ENCODE measurements around the gene OR1K1.

DNA sequence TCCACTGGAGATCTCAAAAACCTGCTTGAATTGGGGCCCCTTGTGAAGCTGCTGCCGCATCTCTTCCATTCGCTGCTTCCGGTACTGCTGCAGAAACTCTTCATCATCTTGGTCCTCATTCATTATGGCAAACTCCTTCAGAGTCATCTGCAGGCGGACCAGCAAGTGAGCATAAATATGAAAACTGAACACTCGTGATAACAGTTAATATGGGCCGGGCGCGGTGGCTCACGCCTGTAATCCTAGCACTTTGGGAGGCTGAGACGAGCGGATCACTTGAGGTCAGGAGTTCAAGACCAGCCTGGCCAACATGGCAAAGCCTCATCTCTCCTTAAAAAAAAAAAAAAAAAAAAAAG is 20.5 kb downstream of the OR1K1 start:
- TF ChIP-seq POLR2A (IDR thresholded peaks at IDR 0.05): no peak
- no peak for TF ChIP-seq POLR2AphosphoS5 (IDR thresholded peaks at IDR 0.05)
- TF ChIP-seq, protein P1, sequence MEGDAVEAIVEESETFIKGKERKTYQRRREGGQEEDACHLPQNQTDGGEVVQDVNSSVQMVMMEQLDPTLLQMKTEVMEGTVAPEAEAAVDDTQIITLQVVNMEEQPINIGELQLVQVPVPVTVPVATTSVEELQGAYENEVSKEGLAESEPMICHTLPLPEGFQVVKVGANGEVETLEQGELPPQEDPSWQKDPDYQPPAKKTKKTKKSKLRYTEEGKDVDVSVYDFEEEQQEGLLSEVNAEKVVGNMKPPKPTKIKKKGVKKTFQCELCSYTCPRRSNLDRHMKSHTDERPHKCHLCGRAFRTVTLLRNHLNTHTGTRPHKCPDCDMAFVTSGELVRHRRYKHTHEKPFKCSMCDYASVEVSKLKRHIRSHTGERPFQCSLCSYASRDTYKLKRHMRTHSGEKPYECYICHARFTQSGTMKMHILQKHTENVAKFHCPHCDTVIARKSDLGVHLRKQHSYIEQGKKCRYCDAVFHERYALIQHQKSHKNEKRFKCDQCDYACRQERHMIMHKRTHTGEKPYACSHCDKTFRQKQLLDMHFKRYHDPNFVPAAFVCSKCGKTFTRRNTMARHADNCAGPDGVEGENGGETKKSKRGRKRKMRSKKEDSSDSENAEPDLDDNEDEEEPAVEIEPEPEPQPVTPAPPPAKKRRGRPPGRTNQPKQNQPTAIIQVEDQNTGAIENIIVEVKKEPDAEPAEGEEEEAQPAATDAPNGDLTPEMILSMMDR (IDR thresholded peaks at IDR 0.05): no peak
